Neuronal stem cell (in vitro differentiated cells): ENCODE measurements around the gene TTLL3.

Experiments
- DNase-seq: peaks from one replicate; pipeline ENCODE4 v3.0.0-alpha.2; 2013; ENCODE audit warnings: low spot score
- H2AFZ ChIP-seq: one replicate; pipeline ENCODE4 v1.6.1; 2013; ENCODE audit warnings: mild to moderate bottlenecking, low read length, inconsistent platforms
- H2AK5ac ChIP-seq: 2 replicates; pipeline ENCODE4 v1.6.1; 2013; ENCODE audit warnings: low read depth, mild to moderate bottlenecking, inconsistent platforms, low read length, moderate library complexity, mixed read lengths
- H2BK120ac ChIP-seq: 2 replicates; pipeline ENCODE4 v1.6.1; 2013; ENCODE audit warnings: low read depth, mild to moderate bottlenecking, inconsistent platforms, low read length, moderate library complexity, mixed read lengths
- H2BK12ac ChIP-seq: one replicate; pipeline ENCODE4 v1.6.1; 2013; ENCODE audit warnings: low read length, inconsistent platforms
- H2BK15ac ChIP-seq: 2 replicates; pipeline ENCODE4 v1.6.1; 2013; ENCODE audit warnings: mild to moderate bottlenecking, low read length, inconsistent platforms, mixed read lengths
- H2BK5ac ChIP-seq: one replicate; pipeline ENCODE4 v1.6.1; 2013; ENCODE audit warnings: inconsistent platforms, mild to moderate bottlenecking, low read length, moderate library complexity
- H3K14ac ChIP-seq: one replicate; pipeline ENCODE4 v1.6.1; 2013; ENCODE audit warnings: low read length, inconsistent platforms
- H3K18ac ChIP-seq: 2 replicates; pipeline ENCODE4 v1.6.1; 2013; ENCODE audit warnings: low read length, inconsistent platforms
- H3K23ac ChIP-seq: 2 replicates; pipeline ENCODE4 v1.6.1; 2013; ENCODE audit warnings: low read depth, mild to moderate bottlenecking, mixed read lengths, low read length, inconsistent platforms; ENCODE audit not compliant: poor library complexity
- H3K27ac ChIP-seq: replicated peaks from 3 replicates; pipeline ENCODE4 v1.5.1; 2013; ENCODE audit warnings: low read length, inconsistent platforms
- H3K27me3 ChIP-seq, 3 experiments: 2 replicates each; pipeline ENCODE4 v1.6.1; 2013; ENCODE audit warnings: low read length in 3 of 3, mild to moderate bottlenecking in 2 of 3, inconsistent platforms in 1 of 3, low read depth in 1 of 3, mixed read lengths in 1 of 3, moderate library complexity in 1 of 3; ENCODE audit not compliant: control insufficient read depth in 3 of 3, insufficient read depth in 3 of 3
- H3K36me3 ChIP-seq, 2 donors: replicated peaks in 1 of 2; 2 replicates each; pipeline ENCODE4 v1.6.1; 2013; ENCODE audit warnings: low read length in 2 of 2; ENCODE audit not compliant: control insufficient read depth in 2 of 2, insufficient read depth in 2 of 2
- H3K4ac ChIP-seq: 2 replicates; pipeline ENCODE4 v1.6.1; 2013; ENCODE audit warnings: inconsistent platforms, mild to moderate bottlenecking, low read length, moderate library complexity
- H3K4me1 ChIP-seq, 2 donors: 1 replicate in 1 of 2; 2 replicates in 1 of 2; pipeline ENCODE4 v1.6.1; 2013; ENCODE audit warnings: low read length in 2 of 2, low read depth in 1 of 2; ENCODE audit not compliant: control insufficient read depth in 2 of 2, insufficient read depth in 1 of 2
- H3K4me2 ChIP-seq: one replicate; pipeline ENCODE4 v1.6.1; 2013; ENCODE audit warnings: mild to moderate bottlenecking, low read length, inconsistent platforms; ENCODE audit not compliant: insufficient read depth, poor library complexity, severe bottlenecking
- H3K4me3 ChIP-seq, 2 donors: 2 replicates each; pipeline ENCODE4 v1.5.1; 2013; ENCODE audit warnings: low read length in 2 of 2, mild to moderate bottlenecking in 2 of 2, inconsistent platforms in 1 of 2, moderate library complexity in 1 of 2
- H3K79me1 ChIP-seq: one replicate; pipeline ENCODE4 v1.6.1; 2013; ENCODE audit warnings: low read depth, mild to moderate bottlenecking, inconsistent platforms, low read length, moderate library complexity
- H3K9ac ChIP-seq: one replicate; pipeline ENCODE4 v1.6.1; 2013; ENCODE audit warnings: mild to moderate bottlenecking, low read depth, low read length, inconsistent platforms; ENCODE audit not compliant: poor library complexity
- H3K9me3 ChIP-seq, 2 donors: replicated peaks in 1 of 2; 2 replicates each; pipeline versions ENCODE3 to v1.6.1; 2013; ENCODE audit warnings: low read length in 2 of 2, mild to moderate bottlenecking in 2 of 2, inconsistent platforms in 1 of 2, low read depth in 1 of 2, mixed read lengths in 1 of 2, moderate library complexity in 1 of 2; ENCODE audit not compliant: control insufficient read depth in 2 of 2, insufficient read depth in 1 of 2
- H4K8ac ChIP-seq: one replicate; pipeline ENCODE4 v1.6.1; 2013; ENCODE audit warnings: low read depth, mild to moderate bottlenecking, inconsistent platforms, low read length, moderate library complexity
- H4K91ac ChIP-seq: one replicate; pipeline ENCODE4 v1.6.1; 2013; ENCODE audit warnings: low read length, low read depth, mild to moderate bottlenecking, inconsistent platforms; ENCODE audit not compliant: poor library complexity
- WGBS, 2 donors: extraction: QIAGEN DNeasy Blood & Tissue Kit; methylation state at CpG; one replicate each; pipeline ENCODE4 v1.1.7; 2013; ENCODE audit warnings: missing lambda C conversion rate in 2 of 2, mixed read lengths in 1 of 2; ENCODE audit not compliant: insufficient read length in 2 of 2, insufficient replicate concordance in 1 of 2; ENCODE audit errors: extremely low coverage in 2 of 2; 5-methylcytosine and 5-hydroxymethylcytosine counted together

The TTLL3 gene

GRCh38 chr3:9762871-9763270 is 47.2 kb upstream of the TTLL3 start:
- no peak overlapping the region for H2BK15ac ChIP-seq
- no CpG with 5 or more reads among the region's 8 CpGs for WGBS, 2 donors

GRCh38 chr3:9765865-9766264 is 44.2 kb upstream of the TTLL3 start:
- Histone ChIP-seq H2AK5ac (no peak overlapping the region), H4K8ac (no peak overlapping the region), H3K36me3 (peaks cover 13 to 42% of the 10 kb centered on the region in 2 donors), H3K27ac (no peak overlapping the region), H3K9me3 (peaks cover 0 to 3% of the 10 kb centered on the region in 2 donors), H2BK15ac (no peak overlapping the region), H3K18ac (no peak overlapping the region), H3K4me1 (peaks cover 0 to 13% of the 10 kb centered on the region in 2 donors), H3K4ac (no peak overlapping the region), H3K14ac (no peak overlapping the region), H2BK12ac (no peak overlapping the region), H2BK5ac (no peak overlapping the region), H3K4me3 (no peak overlapping the region), H3K79me1 (peaks cover 4% of the 10 kb centered on the region), H3K9ac (no peak overlapping the region), H2BK120ac (no peak overlapping the region), H3K23ac (peak overlapping the region; percentile 56), H3K27me3 (no peaks in the 10 kb centered on the region), H2AFZ (no peak overlapping the region), H3K4me2 (no peak overlapping the region), H4K91ac (no peak overlapping the region)
- no CpG with 5 or more reads among the region's 4 CpGs for WGBS, 2 donors
- no peak for DNase-seq

More at GRCh38 chr3:9762871-9763270, 47.2 kb upstream of the TTLL3 start:
- no peak overlapping the region for H3K27ac ChIP-seq
- no peak overlapping the region for H3K4ac ChIP-seq
- H4K91ac ChIP-seq: no peak overlapping the region
- H2BK120ac ChIP-seq: no peak overlapping the region
- no peak overlapping the region for H3K18ac ChIP-seq
- H3K14ac ChIP-seq: no peak overlapping the region
- H3K27me3 ChIP-seq: no peaks in the 10 kb centered on the region
- H3K79me1 ChIP-seq: no peaks in the 10 kb centered on the region
- H3K4me3 ChIP-seq: no peak overlapping the region
- H3K9me3 ChIP-seq: peaks cover 0 to 3% of the 10 kb centered on the region in 2 donors
- no peak overlapping the region for H4K8ac ChIP-seq
- no peak for DNase-seq
- H2AFZ ChIP-seq: no peak overlapping the region
- H2BK5ac ChIP-seq: no peak overlapping the region
- H3K4me1 ChIP-seq: peaks cover 0 to 3% of the 10 kb centered on the region in 2 donors
- H3K9ac ChIP-seq: no peak overlapping the region
- peaks cover 29 to 68% of the 10 kb centered on the region in 2 donors for H3K36me3 ChIP-seq
- H3K4me2 ChIP-seq: no peak overlapping the region
- no peak overlapping the region for H2AK5ac ChIP-seq
- no peak overlapping the region for H2BK12ac ChIP-seq
- H3K23ac ChIP-seq: no peak overlapping the region

GRCh38 chr3:9767418-9767817 is 42.6 kb upstream of the TTLL3 start:
- Histone ChIP-seq H3K4me1 (peaks cover 0 to 13% of the 10 kb centered on the region in 2 donors), H3K36me3 (peaks cover 11 to 29% of the 10 kb centered on the region in 2 donors), H3K23ac (no peak overlapping the region), H3K27ac (no peak overlapping the region), H2BK120ac (no peak overlapping the region), H2BK12ac (no peak overlapping the region), H2AK5ac (no peak overlapping the region), H3K4me3 (no peak overlapping the region), H3K9me3 (peaks cover 0 to 2% of the 10 kb centered on the region in 2 donors), H3K4ac (no peak overlapping the region), H4K8ac (no peak overlapping the region), H3K27me3 (no peaks in the 10 kb centered on the region), H3K9ac (no peak overlapping the region), H4K91ac (no peak overlapping the region), H2AFZ (no peak overlapping the region), H2BK15ac (no peak overlapping the region), H3K14ac (no peak overlapping the region), H2BK5ac (no peak overlapping the region), H3K4me2 (no peak overlapping the region), H3K18ac (no peak overlapping the region), H3K79me1 (peaks cover 4% of the 10 kb centered on the region)
- no CpG with 5 or more reads among the region's 7 CpGs for WGBS, 2 donors
- DNase-seq: no peak

- Histone ChIP-seq H3K27me3 (no peaks in the 10 kb centered on the region), H3K9ac (no peak overlapping the region), H3K23ac (no peak overlapping the region), H2BK12ac (no peak overlapping the region), H3K27ac (no peak overlapping the region), H2BK5ac (no peak overlapping the region), H2BK120ac (no peak overlapping the region), H3K4ac (no peak overlapping the region), H2AK5ac (no peak overlapping the region), H4K91ac (no peak overlapping the region), H3K4me3 (no peak overlapping the region), H3K9me3 (peaks cover 0 to 2% of the 10 kb centered on the region in 2 donors), H2BK15ac (no peak overlapping the region), H2AFZ (no peak overlapping the region), H3K4me1 (peaks cover 0 to 13% of the 10 kb centered on the region in 2 donors), H3K79me1 (peaks cover 4% of the 10 kb centered on the region), H3K36me3 (peaks cover 9 to 24% of the 10 kb centered on the region in 2 donors), H4K8ac (no peak overlapping the region), H3K14ac (no peak overlapping the region), H3K4me2 (no peak overlapping the region), H3K18ac (no peak overlapping the region)
- WGBS, 2 donors: no CpG with 5 or more reads among the region's 6 CpGs
- no peak for DNase-seq
These were observed 41.8 kb upstream of the TTLL3 start for GRCh38 chr3:9768141-9768775.
